DOHH2 (cell line): ENCODE measurements around the gene BCAP31.
A peak's percentile ranks its signal among the peaks of the same experiment; 100 is the strongest.

Experiments used
- H3F3A ChIP-seq: fragments of 200-600 bp; sonication (generic), shearing (Covaris generic); 2 replicates; pipeline ENCODE4 v1.6.0; 2016; ENCODE audit warnings: antibody characterized with exemption, mild to moderate bottlenecking; ENCODE audit not compliant: control insufficient read depth, insufficient read depth
- H3K27ac ChIP-seq: fragments of 200-600 bp; sonication (generic); 2 replicates; pipeline ENCODE4 v1.5.1; 2014; ENCODE audit warnings: low read depth, mild to moderate bottlenecking, low read length, moderate library complexity
- H3K27me3 ChIP-seq: fragments of 200-600 bp; sonication (generic); 2 replicates; pipeline ENCODE4 v1.6.1; 2014; ENCODE audit warnings: mild to moderate bottlenecking, low read length, mixed read lengths; ENCODE audit not compliant: control insufficient read depth
- H3K36me3 ChIP-seq: fragments of 200-600 bp; sonication (generic); 2 replicates; pipeline ENCODE4 v1.6.1; 2014; ENCODE audit warnings: mild to moderate bottlenecking, low read length, moderate library complexity, mixed read lengths; ENCODE audit not compliant: control insufficient read depth
- H3K4me1 ChIP-seq: fragments of 200-600 bp; sonication (generic); 2 replicates; pipeline ENCODE4 v1.6.1; 2014; ENCODE audit warnings: mild to moderate bottlenecking, low read length, mixed read lengths; ENCODE audit not compliant: control insufficient read depth
- H3K4me2 ChIP-seq: fragments of 200-600 bp; sonication (generic); 2 replicates; pipeline ENCODE4 v1.6.0; 2014; ENCODE audit warnings: mild to moderate bottlenecking, low read length, moderate library complexity
- H3K4me3 ChIP-seq: fragments of 200-600 bp; sonication (generic); 2 replicates; pipeline ENCODE4 v1.5.1; 2014; ENCODE audit warnings: mild to moderate bottlenecking, low read length, mixed read lengths
- H3K79me2 ChIP-seq: fragments of 200-600 bp; sonication (generic); 2 replicates; pipeline ENCODE4 v1.6.1; 2014; ENCODE audit warnings: mild to moderate bottlenecking, low read length, mixed read lengths; ENCODE audit not compliant: control insufficient read depth
- H3K9me2 ChIP-seq: fragments of 200-600 bp; sonication (generic); replicated peaks from 2 replicates; pipeline ENCODE4 v1.6.1; 2014; ENCODE audit warnings: mild to moderate bottlenecking, low read length, mixed read lengths; ENCODE audit not compliant: control insufficient read depth
- H3K9me3 ChIP-seq: fragments of 200-600 bp; sonication (generic); 2 replicates; pipeline ENCODE4 v1.6.1; 2014; ENCODE audit warnings: antibody characterized with exemption, low read length, mixed read lengths; ENCODE audit not compliant: control insufficient read depth, insufficient read depth
- H4K20me1 ChIP-seq: fragments of 200-600 bp; sonication (generic); 2 replicates; pipeline ENCODE4 v1.6.0; 2014; ENCODE audit warnings: low read depth, mild to moderate bottlenecking, antibody characterized with exemption, low read length, moderate library complexity; ENCODE audit not compliant: control insufficient read depth, insufficient read depth
- EZH2phosphoT487 ChIP-seq: fragments of 200-600 bp; sonication (generic); IDR thresholded peaks from 2 replicates; pipeline ENCODE4 v1.6.1; 2017; ENCODE audit warnings: borderline replicate concordance, mild to moderate bottlenecking, antibody characterized with exemption, low read length, moderate library complexity, mixed read lengths
- TF ChIP-seq, protein P1 (sequence below): fragments of 200-600 bp; sonication (generic); IDR thresholded peaks from one replicate; pipeline ENCODE4 v1.5.1; 2014; ENCODE audit warnings: antibody characterized with exemption, mild to moderate bottlenecking, low read depth, low read length; ENCODE audit not compliant: poor library complexity, severe bottlenecking

Gene BCAP31

DNA sequence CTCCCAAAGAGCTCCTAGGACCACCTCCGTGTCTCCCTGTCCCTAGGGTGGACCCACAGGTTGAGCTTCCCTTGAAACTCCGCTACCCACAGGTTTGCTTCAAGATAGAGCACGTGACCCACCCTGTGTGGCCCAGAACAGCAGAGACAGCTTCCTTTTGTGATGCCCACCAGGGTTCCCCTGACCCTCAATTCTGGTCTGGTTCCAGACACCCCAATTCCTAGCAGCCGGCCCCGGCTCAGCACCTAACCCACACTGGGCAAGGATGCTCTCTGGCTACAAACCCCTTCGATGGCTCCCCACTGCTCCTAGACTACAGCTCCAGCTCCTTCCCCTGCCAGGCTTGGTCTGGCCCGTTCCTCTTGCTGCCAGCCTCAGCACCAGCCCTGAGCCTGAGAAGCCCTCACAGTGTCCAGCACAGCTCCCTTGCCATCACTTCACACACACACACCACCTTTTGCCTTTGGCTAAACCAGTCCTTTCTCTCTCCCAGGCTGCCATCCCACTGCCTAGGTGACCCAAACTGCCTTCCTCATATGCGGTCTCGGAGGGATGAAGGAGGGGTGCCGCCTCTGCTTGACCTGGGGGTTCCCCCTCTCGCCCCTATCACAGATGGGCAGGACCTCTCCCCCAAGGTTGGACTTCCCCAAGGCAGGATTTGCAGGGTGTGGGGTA lies 56.8 kb downstream of the BCAP31 start:
- 0 out of 2 replicates have a peak overlapping the region, but pooled peaks have one; percentile 14 for H3K4me2 ChIP-seq

DNA sequence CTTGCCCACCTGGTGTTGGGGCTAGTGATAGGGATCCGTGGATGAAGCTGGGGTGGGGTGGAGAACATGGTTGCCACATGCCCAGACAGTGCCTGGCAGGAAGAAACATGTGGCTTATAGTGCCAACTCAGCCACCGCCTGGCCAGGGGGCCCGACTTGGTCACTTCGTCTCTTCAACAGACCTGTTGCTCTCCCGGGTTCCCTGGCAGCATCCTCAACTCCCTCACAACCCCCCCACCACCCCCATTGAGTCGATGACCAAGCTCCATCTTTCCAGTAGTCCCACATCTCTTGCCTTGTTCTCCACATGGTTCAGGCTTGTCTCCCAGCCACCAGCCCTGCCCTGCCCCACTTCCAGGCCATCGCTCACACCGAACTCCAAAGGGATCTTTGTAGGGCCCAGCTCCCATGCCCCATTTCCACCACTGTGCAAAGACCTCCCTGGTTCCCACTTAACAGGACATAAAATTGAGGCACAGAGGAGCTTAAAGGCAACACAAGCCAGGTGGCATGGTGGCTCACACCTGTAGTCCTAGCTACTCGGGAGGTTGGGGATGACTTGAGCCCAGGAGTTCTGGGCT lies 58.4 kb downstream of the BCAP31 start:
- no peak overlapping the region for H3K4me2 ChIP-seq
- H3K9me2 ChIP-seq, result no peaks in the 10 kb centered on the region
- H3K27me3 ChIP-seq, result 0 out of 2 replicates have a peak, but pooled peaks cover 6% of the 10 kb centered on the region
- no peaks in the 10 kb centered on the region for H3K36me3 ChIP-seq
- no peak for TF ChIP-seq EZH2phosphoT487
- TF ChIP-seq, protein P1, sequence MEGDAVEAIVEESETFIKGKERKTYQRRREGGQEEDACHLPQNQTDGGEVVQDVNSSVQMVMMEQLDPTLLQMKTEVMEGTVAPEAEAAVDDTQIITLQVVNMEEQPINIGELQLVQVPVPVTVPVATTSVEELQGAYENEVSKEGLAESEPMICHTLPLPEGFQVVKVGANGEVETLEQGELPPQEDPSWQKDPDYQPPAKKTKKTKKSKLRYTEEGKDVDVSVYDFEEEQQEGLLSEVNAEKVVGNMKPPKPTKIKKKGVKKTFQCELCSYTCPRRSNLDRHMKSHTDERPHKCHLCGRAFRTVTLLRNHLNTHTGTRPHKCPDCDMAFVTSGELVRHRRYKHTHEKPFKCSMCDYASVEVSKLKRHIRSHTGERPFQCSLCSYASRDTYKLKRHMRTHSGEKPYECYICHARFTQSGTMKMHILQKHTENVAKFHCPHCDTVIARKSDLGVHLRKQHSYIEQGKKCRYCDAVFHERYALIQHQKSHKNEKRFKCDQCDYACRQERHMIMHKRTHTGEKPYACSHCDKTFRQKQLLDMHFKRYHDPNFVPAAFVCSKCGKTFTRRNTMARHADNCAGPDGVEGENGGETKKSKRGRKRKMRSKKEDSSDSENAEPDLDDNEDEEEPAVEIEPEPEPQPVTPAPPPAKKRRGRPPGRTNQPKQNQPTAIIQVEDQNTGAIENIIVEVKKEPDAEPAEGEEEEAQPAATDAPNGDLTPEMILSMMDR, result no peak
- H3K27ac ChIP-seq, result no peak overlapping the region
- no peak overlapping the region for H3K4me3 ChIP-seq
- H3F3A ChIP-seq, result no peaks in the 10 kb centered on the region
- no peaks in the 10 kb centered on the region for H3K4me1 ChIP-seq
- H3K9me3 ChIP-seq, result no peaks in the 10 kb centered on the region
- no peaks in the 10 kb centered on the region for H4K20me1 ChIP-seq
- H3K79me2 ChIP-seq, result no peaks in the 10 kb centered on the region

More for the DNA sequence above, 56.8 kb downstream of the BCAP31 start:
- Histone ChIP-seq H3K9me2 (no peaks in the 10 kb centered on the region), H3K27ac (no peak overlapping the region), H3K9me3 (no peaks in the 10 kb centered on the region), H4K20me1 (no peaks in the 10 kb centered on the region), H3K79me2 (no peaks in the 10 kb centered on the region), H3K4me3 (no peak overlapping the region), H3K4me1 (no peaks in the 10 kb centered on the region), H3K27me3 (no peaks in the 10 kb centered on the region), H3F3A (no peaks in the 10 kb centered on the region), H3K36me3 (no peaks in the 10 kb centered on the region)
- TF ChIP-seq, protein P1, result no peak
- TF ChIP-seq EZH2phosphoT487, result no peak

DNA sequence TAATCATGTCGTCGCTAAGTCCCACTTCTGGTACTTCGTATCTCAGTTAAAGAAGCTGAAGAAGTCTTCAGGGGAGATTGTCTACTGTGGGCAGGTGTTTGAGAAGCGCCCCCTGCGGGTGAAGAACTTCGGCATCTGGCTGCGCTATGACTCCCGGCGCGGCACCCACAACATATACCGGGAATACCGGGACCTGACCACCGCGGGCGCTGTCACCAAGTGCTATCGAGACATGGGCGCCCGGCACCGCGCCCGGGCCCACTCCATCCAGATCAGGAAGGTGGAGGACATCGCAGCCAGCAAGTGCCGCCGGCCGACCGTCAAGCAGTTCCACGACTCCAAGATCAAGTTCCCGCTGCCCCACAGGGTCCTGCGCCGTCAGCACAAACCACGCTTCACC lies 61.9 kb downstream of the BCAP31 start:
- Histone ChIP-seq H3K4me1 (no peaks in the 10 kb centered on the region), H4K20me1 (no peaks in the 10 kb centered on the region), H3K4me3 (no peak overlapping the region), H3F3A (no peaks in the 10 kb centered on the region), H3K4me2 (no peak overlapping the region), H3K27me3 (0 out of 2 replicates have a peak, but pooled peaks cover 6% of the 10 kb centered on the region), H3K27ac (no peak overlapping the region), H3K79me2 (no peaks in the 10 kb centered on the region), H3K9me3 (no peaks in the 10 kb centered on the region), H3K36me3 (no peaks in the 10 kb centered on the region), H3K9me2 (no peaks in the 10 kb centered on the region)
- TF ChIP-seq EZH2phosphoT487, result no peak
- TF ChIP-seq, protein P1, result peak; percentile 54
